Activated naive CD4-positive, alpha-beta T cell treated with anti-CD3 and anti-CD28 coated beads, Interleukin-2, amount 50 U/mL, for 72 hours (primary cell): Measurements from ENCODE around the gene BCAS1. TPM values are rescaled to one million over a fixed set of nuclear protein-coding genes. Genes with fewer than 3 reads are reported as not detected.
"Not testable (repeated sequence)": the region's sequence is repeated elsewhere in the genome, so short reads cannot be mapped to it uniquely, and the experiment has no call there.

Experiments used
- ATAC-seq, 2 donors: fragments of 150-1000 bp; cut with Tn5 transposase; 2 replicates each; pipeline ENCODE4 v1.10.0; 2021; ENCODE audit warnings: mild to moderate bottlenecking in 2 of 2, moderate library complexity in 2 of 2
- DNase-seq, 2 donors: peaks; one replicate each; pipeline ENCODE4 v3.0.0; 2021 to 2022; ENCODE audit warnings: low spot score in 2 of 2
- H3K27ac Mint-ChIP-seq, 2 donors: one replicate each; pipeline ENCODE4 v1.8.0; 2022; ENCODE audit warnings: mild to moderate bottlenecking in 2 of 2, mixed read lengths in 2 of 2
- H3K36me3 Mint-ChIP-seq, 2 donors: one replicate each; pipeline ENCODE4 v1.8.0; 2022; ENCODE audit warnings: mixed read lengths in 2 of 2
- H3K9me3 Mint-ChIP-seq, 2 donors: one replicate each; pipeline ENCODE4 v1.8.0; 2022; ENCODE audit warnings: mixed read lengths in 2 of 2
- total RNA-seq, 2 donors: library from RNA; stranded (reverse); gene quantifications; one replicate each; pipeline ENCODE4 v1.2.3, GENCODE V29; 2022

Gene BCAS1
- total RNA-seq, 2 donors from 2014 or later = not detected

- ATAC-seq = no peak
- H3K9me3 Mint-ChIP-seq = peaks cover 8 to 23% of the 10 kb centered on the region in 2 donors
- H3K36me3 Mint-ChIP-seq = peaks cover 4 to 18% of the 10 kb centered on the region in 2 donors
Measured at GRCh38 chr20:53974785-53975555, 95.4 kb downstream of the BCAS1 start.

GRCh38 chr20:53973882-53974281 lies 96.5 kb downstream of the BCAS1 start:
- H3K9me3 Mint-ChIP-seq = peaks cover 8 to 20% of the 10 kb centered on the region in 2 donors
- not testable (repeated sequence) for ATAC-seq, H3K27ac Mint-ChIP-seq, DNase-seq
- peaks cover 4 to 18% of the 10 kb centered on the region in 2 donors for H3K36me3 Mint-ChIP-seq

More at GRCh38 chr20:53974785-53975555, 95.4 kb downstream of the BCAS1 start:
- no peak for DNase-seq
- H3K27ac Mint-ChIP-seq = no peak overlapping the region

GRCh38 chr20:53972179-53972578 lies 98.2 kb downstream of the BCAS1 start:
- Mint-ChIP-seq H3K36me3 (peaks cover 4 to 18% of the 10 kb centered on the region in 2 donors), H3K27ac (no peak overlapping the region), H3K9me3 (peaks cover 8 to 18% of the 10 kb centered on the region in 2 donors)
- DNase-seq = no peak
- ATAC-seq = no peak

GRCh38 chr20:53971096-53971683 lies 99.2 kb downstream of the BCAS1 start:
- Mint-ChIP-seq H3K9me3 (peaks cover 8 to 13% of the 10 kb centered on the region in 2 donors), H3K27ac (no peak overlapping the region), H3K36me3 (peaks cover 4 to 12% of the 10 kb centered on the region in 2 donors)
- no peak for DNase-seq
- ATAC-seq = no peak

GRCh38 chr20:53970232-53970631 lies 100.2 kb downstream of the BCAS1 start:
- no peak for ATAC-seq
- Mint-ChIP-seq H3K36me3 (peaks cover 4 to 12% of the 10 kb centered on the region in 2 donors), H3K27ac (no peak overlapping the region)

GRCh38 chr20:53967527-53967926 lies 102.9 kb downstream of the BCAS1 start:
- H3K27ac Mint-ChIP-seq = no peak overlapping the region
- DNase-seq = no peak
- H3K36me3 Mint-ChIP-seq = no peaks in the 10 kb centered on the region
- H3K9me3 Mint-ChIP-seq = no peaks in the 10 kb centered on the region
- no peak for ATAC-seq

More at GRCh38 chr20:53970232-53970631, 100.2 kb downstream of the BCAS1 start:
- DNase-seq = no peak
- H3K9me3 Mint-ChIP-seq = peaks cover 8 to 11% of the 10 kb centered on the region in 2 donors

- ATAC-seq = no peak
- DNase-seq = no peak
- Mint-ChIP-seq H3K36me3 (no peaks in the 10 kb centered on the region), H3K27ac (no peak overlapping the region), H3K9me3 (no peaks in the 10 kb centered on the region)
Measured at GRCh38 chr20:53966774-53967398, 103.5 kb downstream of the BCAS1 start.

- Mint-ChIP-seq H3K36me3 (no peaks in the 10 kb centered on the region), H3K27ac (no peak overlapping the region), H3K9me3 (no peaks in the 10 kb centered on the region)
- no peak for ATAC-seq
- DNase-seq = no peak
Measured at GRCh38 chr20:53964501-53965253, 105.7 kb downstream of the BCAS1 start.

GRCh38 chr20:53964067-53964466 lies 106.3 kb downstream of the BCAS1 start:
- H3K27ac Mint-ChIP-seq = no peak overlapping the region
- DNase-seq = no peak
- no peak for ATAC-seq
- no peaks in the 10 kb centered on the region for H3K36me3 Mint-ChIP-seq
- H3K9me3 Mint-ChIP-seq = no peaks in the 10 kb centered on the region

GRCh38 chr20:53963635-53964034 lies 106.8 kb downstream of the BCAS1 start:
- H3K36me3 Mint-ChIP-seq = no peaks in the 10 kb centered on the region
- DNase-seq (no peak), ATAC-seq (no peak)
- no peak overlapping the region for H3K27ac Mint-ChIP-seq
- no peaks in the 10 kb centered on the region for H3K9me3 Mint-ChIP-seq

- ATAC-seq (no peak), DNase-seq (no peak)
- Mint-ChIP-seq H3K9me3 (no peaks in the 10 kb centered on the region), H3K27ac (no peak overlapping the region), H3K36me3 (no peaks in the 10 kb centered on the region)
Measured at GRCh38 chr20:53962388-53962787, 108.0 kb downstream of the BCAS1 start.

- no peak for ATAC-seq
- DNase-seq = no peak
- H3K27ac Mint-ChIP-seq = no peak overlapping the region
- H3K36me3 Mint-ChIP-seq = no peaks in the 10 kb centered on the region
- H3K9me3 Mint-ChIP-seq = no peaks in the 10 kb centered on the region
Measured at GRCh38 chr20:53961527-53961926, 108.9 kb downstream of the BCAS1 start.

- Mint-ChIP-seq H3K27ac (no peak overlapping the region), H3K9me3 (no peaks in the 10 kb centered on the region), H3K36me3 (no peaks in the 10 kb centered on the region)
- DNase-seq = no peak
- ATAC-seq = no peak
Measured at GRCh38 chr20:53960579-53961272, 109.7 kb downstream of the BCAS1 start.

GRCh38 chr20:53959911-53960578 lies 110.3 kb downstream of the BCAS1 start:
- no peaks in the 10 kb centered on the region for H3K9me3 Mint-ChIP-seq
- H3K36me3 Mint-ChIP-seq = no peaks in the 10 kb centered on the region
- H3K27ac Mint-ChIP-seq = no peak overlapping the region
- no peak for DNase-seq
- no peak for ATAC-seq

GRCh38 chr20:53958260-53958659 lies 112.1 kb downstream of the BCAS1 start:
- Mint-ChIP-seq H3K36me3 (peaks cover 0 to 5% of the 10 kb centered on the region in 2 donors), H3K27ac (no peak overlapping the region), H3K9me3 (peaks cover 0 to 4% of the 10 kb centered on the region in 2 donors)
- no peak for DNase-seq
- no peak for ATAC-seq
